Activated T-helper 17 cell treated with anti-CD3 and anti-CD28 coated beads, Interleukin-2, amount 50 U/mL, for 72 hours (primary cell): Measurements from ENCODE around the gene KRTAP10-5. TPM values are rescaled to one million over a fixed set of nuclear protein-coding genes. Genes with fewer than 3 reads are reported as not detected.

Experiments used
- ATAC-seq: fragments of 150-1000 bp; cut with Tn5 transposase; replicated peaks from 2 replicates; pipeline ENCODE4 v1.10.0; 2021; ENCODE audit warnings: mild to moderate bottlenecking, moderate library complexity
- H3K27ac Mint-ChIP-seq: one replicate; pipeline ENCODE4 v1.8.0; 2022; ENCODE audit warnings: mixed read lengths
- H3K27me3 Mint-ChIP-seq: one replicate; pipeline ENCODE4 v1.8.0; 2022; ENCODE audit warnings: mixed read lengths
- H3K36me3 Mint-ChIP-seq: one replicate; pipeline ENCODE4 v1.8.0; 2022; ENCODE audit warnings: low read depth, mild to moderate bottlenecking, mixed read lengths
- H3K4me1 Mint-ChIP-seq: one replicate; pipeline ENCODE4 v1.8.0; 2022; ENCODE audit warnings: mixed read lengths
- H3K4me3 Mint-ChIP-seq: one replicate; pipeline ENCODE4 v1.8.0; 2022; ENCODE audit warnings: mild to moderate bottlenecking, mixed read lengths
- H3K9me3 Mint-ChIP-seq: one replicate; pipeline ENCODE4 v1.8.0; 2022; ENCODE audit warnings: mixed read lengths
- total RNA-seq, 2 donors: library from RNA; stranded (reverse); gene quantifications; one replicate each; pipeline ENCODE4 v1.2.3, GENCODE V29; 2022

The KRTAP10-5 gene
- total RNA-seq, 2 donors from 2014 or later = not detected

DNA sequence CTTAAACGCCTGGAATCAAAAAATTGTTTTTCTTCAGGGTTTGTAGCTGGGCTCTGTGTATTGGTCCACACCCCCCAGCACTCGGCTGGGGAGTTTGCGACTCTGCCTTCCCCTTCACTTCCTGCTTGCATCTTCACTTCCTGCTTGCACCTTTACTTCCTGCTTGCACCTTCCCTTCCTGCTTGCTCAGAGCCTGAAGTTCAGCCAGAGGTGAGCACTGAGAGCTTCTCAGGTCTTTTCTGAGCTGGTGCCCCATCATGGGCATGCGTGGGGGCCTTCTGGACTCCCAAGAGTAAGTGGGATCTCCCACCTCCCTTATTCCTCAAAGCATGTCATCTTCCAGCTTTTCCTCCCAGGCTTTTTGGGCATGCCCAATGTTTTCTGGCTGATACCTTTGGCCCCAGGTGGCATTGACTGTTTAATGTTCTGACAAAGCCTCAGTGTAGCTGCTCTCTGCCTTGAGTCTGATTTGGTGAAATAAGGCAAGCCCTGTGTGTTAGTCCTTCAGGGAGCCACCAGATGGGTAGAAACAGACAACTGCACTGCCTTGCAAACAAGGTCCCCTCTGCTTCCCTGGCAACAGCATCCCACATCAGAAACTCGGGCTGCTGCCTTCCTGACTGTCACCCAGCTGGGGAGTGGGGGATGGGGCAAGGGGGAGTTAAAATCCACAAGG, 32.6 kb downstream of the KRTAP10-5 start:
- Mint-ChIP-seq H3K27me3 (no peaks in the 10 kb centered on the region), H3K4me1 (peaks cover 12% of the 10 kb centered on the region), H3K4me3 (peak overlapping the region; percentile 76), H3K27ac (peak overlapping the region; percentile 98), H3K9me3 (peaks cover 13% of the 10 kb centered on the region), H3K36me3 (no peaks in the 10 kb centered on the region)
- peak; percentile 47 for ATAC-seq

DNA sequence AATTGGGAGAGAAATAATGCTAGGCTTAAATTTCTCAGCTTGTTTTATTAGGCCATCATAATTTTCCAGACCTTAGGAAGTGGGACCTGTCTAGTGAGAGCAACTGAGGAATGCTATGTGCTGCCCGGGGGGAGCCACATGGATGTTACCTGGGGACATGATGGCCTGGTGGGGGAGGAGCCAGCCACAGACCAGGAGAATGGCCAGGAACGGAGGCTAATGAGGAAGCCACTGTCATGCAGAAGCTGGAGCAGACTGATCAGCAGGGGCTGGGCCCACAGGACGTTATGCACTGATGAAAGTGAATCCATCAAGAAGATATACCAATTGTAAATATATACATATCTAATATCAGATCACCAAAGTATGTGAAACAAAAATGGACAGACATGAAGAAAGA, 35.8 kb downstream of the KRTAP10-5 start:
- peaks cover 13% of the 10 kb centered on the region for H3K9me3 Mint-ChIP-seq
- no peak overlapping the region for H3K4me3 Mint-ChIP-seq
- H3K27me3 Mint-ChIP-seq = no peaks in the 10 kb centered on the region
- no peaks in the 10 kb centered on the region for H3K36me3 Mint-ChIP-seq
- no peak for ATAC-seq
- peaks cover 12% of the 10 kb centered on the region for H3K4me1 Mint-ChIP-seq
- no peak overlapping the region for H3K27ac Mint-ChIP-seq

DNA sequence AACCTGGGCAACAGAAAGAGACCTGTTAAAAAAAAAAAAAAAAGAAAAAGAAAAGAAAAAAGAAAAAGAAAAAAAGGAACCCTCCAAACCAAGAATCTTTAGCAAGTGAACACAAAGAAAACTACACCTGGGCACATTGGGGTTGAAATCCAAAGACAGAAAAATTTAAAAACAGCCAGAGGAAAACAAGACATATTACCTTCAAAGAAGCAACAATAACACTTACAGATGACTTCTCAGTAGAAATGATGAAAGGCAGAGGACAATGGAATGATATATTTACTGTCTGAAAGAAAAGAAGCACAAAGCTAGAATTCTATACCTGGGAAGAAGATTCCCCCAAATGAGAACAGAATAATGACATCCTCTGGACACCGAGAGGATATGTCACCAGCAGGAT, 37.7 kb downstream of the KRTAP10-5 start:
- Mint-ChIP-seq H3K27ac (no peak overlapping the region), H3K4me1 (peaks cover 10% of the 10 kb centered on the region), H3K27me3 (no peaks in the 10 kb centered on the region), H3K9me3 (peaks cover 12% of the 10 kb centered on the region), H3K36me3 (no peaks in the 10 kb centered on the region), H3K4me3 (no peak overlapping the region)
- ATAC-seq = no peak

DNA sequence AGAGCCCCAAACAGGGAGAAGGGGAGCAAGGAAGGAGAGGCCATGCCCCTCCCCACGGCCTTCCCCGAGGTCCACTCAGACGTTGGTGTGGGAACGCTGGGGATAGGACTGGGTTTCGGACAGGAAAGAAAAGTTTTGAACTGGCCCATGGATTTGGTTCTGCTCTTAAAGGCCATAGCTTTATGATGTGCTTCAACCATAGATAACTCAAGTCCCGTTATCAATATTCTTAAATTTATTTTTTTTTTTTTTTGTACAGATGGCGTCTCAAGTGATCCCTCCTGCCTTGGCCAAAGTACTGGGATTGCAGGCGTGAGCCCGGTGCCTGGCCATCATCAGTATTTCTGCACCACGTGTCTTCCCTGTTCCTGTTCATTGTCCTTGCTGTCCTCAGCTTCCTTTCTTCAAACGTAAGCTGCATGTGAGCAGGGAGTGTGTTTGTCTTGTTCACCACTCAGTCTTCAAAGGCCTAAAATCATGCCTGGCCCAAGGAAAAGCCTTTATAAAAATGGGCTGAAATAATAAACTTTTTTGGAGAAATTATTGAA, 39.6 kb downstream of the KRTAP10-5 start:
- Mint-ChIP-seq H3K4me3 (no peak overlapping the region), H3K27me3 (no peaks in the 10 kb centered on the region), H3K27ac (no peak overlapping the region), H3K9me3 (no peaks in the 10 kb centered on the region), H3K36me3 (no peaks in the 10 kb centered on the region), H3K4me1 (no peaks in the 10 kb centered on the region)
- no peak for ATAC-seq

DNA sequence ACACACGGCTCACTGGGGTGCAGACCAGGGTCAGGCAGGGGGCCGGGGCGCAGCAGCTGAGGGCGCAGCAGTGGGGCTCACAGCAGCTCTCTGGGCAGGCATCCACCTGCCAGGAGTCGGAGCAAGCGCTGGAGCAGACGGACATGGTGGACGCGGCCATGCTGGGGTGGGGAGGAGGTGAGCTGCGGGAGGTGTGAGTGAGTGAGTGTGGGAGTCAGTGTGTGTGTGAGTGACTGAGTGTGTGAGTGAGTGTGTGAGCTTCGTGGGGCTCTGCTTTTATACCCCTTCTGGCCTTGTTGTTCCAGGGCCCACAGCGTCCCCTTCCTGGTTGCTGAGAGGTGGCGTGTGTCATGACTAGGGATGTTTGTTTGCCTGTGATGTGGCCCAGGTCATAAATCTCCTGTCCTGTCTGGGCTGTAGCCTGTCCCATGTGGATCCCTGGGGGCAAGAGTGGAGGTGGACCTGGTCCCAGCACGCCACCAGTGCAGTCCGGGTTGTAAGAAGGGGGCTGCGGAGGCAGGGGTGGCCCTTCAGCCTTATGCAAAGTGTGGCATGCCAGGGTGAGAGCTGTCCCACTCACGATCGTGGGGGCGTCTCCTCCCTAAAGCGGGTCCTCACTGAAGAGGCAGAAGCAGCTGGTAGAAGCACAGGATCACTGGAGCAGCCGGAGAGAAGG, 40.3 kb downstream of the KRTAP10-5 start, which contains the start of gene KRTAP10-1:
Gene KRTAP10-1, minus strand, starts transcription at position 205 of the 676 bp plus-strand sequence. Its CDS starts 45 bp downstream, at position 160.
- no peaks in the 10 kb centered on the region for H3K9me3 Mint-ChIP-seq
- ATAC-seq = no peak
- no peaks in the 10 kb centered on the region for H3K36me3 Mint-ChIP-seq
- H3K4me1 Mint-ChIP-seq = no peaks in the 10 kb centered on the region
- H3K27ac Mint-ChIP-seq = no peak within 1 kb of the TSS
- H3K4me3 Mint-ChIP-seq = no peak within 1 kb of the TSS
- H3K27me3 Mint-ChIP-seq = no peaks in the 10 kb centered on the region

DNA sequence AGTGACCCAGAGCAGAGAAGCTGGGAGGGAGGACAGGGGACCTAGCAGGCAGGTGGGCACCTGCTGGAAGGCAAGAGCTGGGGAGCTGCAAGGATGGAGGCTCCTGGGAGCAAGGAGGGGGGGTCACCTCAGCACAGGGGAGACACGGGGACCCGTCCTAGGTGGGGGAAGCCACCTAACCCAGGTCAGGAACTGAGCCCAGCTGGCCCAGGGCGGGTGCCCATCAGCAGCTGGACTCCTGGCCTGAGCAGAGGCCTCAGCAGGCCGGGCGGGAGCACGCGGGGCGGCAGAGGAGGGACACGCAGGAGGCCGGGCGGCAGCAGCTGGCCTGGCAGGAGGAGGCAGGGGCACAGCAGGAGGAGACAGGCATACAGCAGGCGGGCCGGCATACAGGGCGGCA, 41.4 kb downstream of the KRTAP10-5 start:
- Mint-ChIP-seq H3K9me3 (no peaks in the 10 kb centered on the region), H3K4me1 (no peaks in the 10 kb centered on the region), H3K36me3 (no peaks in the 10 kb centered on the region), H3K4me3 (no peak overlapping the region), H3K27ac (no peak overlapping the region), H3K27me3 (no peaks in the 10 kb centered on the region)
- no peak for ATAC-seq

DNA sequence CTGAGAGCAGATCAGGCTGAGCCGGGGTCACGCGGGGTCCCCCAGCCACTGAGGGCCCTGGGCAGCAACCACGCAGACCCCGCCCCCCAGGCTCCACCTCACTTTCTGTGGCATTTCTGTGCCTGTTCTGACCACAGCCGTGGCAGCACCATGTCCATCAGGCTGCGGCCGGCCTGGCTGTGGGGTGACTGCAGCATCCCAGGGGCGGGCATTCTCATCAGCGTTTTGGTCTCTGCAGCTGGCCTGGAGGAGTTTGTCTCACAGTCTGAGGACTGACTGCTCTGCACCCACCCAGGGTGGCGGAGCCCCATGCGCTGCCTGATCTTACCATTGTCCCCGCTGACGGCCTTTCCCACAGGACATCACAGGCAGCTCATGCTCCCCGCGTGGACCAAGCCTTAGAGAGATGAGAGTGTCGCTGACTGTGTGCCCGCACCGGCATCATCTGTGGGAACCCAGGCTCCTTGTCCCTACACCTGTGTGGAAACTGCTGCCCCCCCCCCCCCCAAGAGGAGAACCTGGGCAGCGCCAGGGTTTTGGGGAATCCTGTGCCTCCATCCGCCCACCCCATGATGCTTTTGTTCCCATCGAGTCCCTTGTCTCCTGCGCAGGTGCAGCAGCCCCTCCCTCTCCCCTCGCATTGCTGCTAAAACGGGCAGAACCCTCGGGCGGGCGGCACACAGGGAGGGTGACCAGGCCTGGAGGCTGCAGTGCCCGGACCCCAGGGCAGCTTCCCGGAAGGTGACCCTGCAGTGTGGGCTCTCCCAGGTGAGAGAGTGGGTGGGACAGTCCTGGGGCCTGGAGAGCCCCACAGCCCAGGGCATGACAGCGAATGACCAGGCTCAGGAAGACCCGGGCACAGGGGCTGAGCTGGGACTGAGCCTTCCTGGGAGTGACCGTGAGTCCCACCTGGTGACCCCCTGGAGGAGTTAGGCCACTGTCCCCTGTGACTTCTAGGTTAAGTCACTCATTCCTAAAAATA, 42.2 kb downstream of the KRTAP10-5 start:
- Mint-ChIP-seq H3K36me3 (no peaks in the 10 kb centered on the region), H3K27ac (no peak overlapping the region), H3K9me3 (no peaks in the 10 kb centered on the region), H3K4me3 (no peak overlapping the region), H3K4me1 (no peaks in the 10 kb centered on the region), H3K27me3 (no peaks in the 10 kb centered on the region)
- no peak for ATAC-seq

DNA sequence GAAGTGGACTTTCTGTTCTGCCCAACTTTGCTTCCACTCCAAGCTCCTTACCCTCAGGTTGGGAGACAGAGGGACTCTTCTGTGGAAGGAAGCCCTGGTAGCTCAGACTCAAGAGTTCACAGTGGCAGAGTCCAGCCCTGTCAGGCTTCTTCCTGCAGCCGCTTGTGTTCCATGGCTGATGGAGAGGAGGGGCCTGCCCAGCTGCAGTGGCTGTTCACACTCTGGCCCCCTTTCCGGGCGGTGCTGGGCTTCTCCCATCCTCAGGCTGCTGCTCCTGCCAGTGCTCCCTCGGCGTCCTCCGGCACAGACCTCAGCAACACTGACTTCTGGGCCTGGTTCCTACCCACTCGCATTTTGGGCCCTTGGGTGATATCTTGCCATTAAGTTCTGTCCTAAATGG, 44.4 kb downstream of the KRTAP10-5 start:
- H3K4me1 Mint-ChIP-seq = no peaks in the 10 kb centered on the region
- no peak overlapping the region for H3K27ac Mint-ChIP-seq
- H3K36me3 Mint-ChIP-seq = no peaks in the 10 kb centered on the region
- ATAC-seq = no peak
- H3K4me3 Mint-ChIP-seq = no peak overlapping the region
- peaks cover 3% of the 10 kb centered on the region for H3K27me3 Mint-ChIP-seq
- H3K9me3 Mint-ChIP-seq = no peaks in the 10 kb centered on the region

DNA sequence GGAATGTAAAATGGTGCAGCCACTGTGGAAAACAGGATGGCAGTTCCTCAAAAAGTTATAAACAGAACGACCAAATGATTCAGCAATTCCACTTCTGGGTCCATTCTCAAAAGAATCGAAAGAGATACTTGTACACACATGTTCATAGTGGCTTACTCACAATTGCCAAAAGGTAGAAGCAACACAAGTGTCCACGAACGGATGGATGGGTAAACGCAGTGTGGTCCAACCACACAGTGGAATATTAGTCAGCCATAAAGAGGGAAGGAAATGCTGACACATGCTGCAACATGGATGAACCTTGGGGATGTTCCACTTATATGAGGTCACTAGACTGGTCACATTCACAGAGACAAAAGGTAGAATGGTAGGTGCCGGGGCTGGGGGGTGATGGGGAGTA, 45.7 kb downstream of the KRTAP10-5 start:
- Mint-ChIP-seq H3K4me1 (no peaks in the 10 kb centered on the region), H3K36me3 (no peaks in the 10 kb centered on the region), H3K9me3 (no peaks in the 10 kb centered on the region), H3K27ac (no peak overlapping the region), H3K4me3 (no peak overlapping the region), H3K27me3 (peaks cover 8% of the 10 kb centered on the region)
- ATAC-seq = peak; percentile 95

DNA sequence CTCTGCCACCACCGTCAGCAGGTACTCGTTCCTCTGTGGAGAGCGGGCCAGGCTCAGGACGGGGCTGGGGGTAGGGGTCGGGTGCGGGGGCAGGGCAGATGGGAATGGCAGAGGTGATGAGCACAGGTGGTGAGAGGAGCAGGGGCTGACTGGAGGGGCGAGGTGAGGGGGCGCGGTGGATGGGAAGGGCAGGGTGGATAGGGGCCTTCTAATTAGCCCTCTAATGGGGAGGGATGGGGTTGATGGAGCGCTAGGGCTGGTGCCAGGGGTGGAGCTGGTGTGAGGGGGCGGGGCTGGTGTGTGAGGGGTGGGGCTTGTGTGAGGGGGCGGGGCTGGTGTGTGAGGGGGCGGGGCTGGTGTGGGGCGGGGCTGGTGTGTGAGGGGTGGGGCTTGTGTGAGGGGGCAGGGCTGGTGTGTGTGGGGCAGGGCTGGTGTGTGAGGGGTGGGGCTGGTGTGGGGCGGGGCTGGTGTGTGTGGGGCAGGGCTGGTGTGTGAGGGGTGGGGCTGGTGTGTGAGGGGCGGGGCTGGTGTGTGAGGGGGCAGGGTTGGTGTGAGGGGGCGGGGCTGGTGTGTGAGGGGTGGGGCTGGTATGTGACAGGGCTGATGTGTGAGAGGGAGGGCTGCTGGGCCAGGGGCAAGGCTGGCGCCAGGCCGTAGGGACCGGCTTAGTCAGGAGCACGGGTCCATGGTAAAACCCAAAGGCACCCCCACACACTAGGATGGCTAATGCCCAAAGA, 46.3 kb downstream of the KRTAP10-5 start:
- Mint-ChIP-seq H3K27ac (no peak overlapping the region), H3K4me1 (no peaks in the 10 kb centered on the region), H3K27me3 (peaks cover 8% of the 10 kb centered on the region), H3K9me3 (no peaks in the 10 kb centered on the region), H3K36me3 (no peaks in the 10 kb centered on the region), H3K4me3 (no peak overlapping the region)
- peak; percentile 25 for ATAC-seq

DNA sequence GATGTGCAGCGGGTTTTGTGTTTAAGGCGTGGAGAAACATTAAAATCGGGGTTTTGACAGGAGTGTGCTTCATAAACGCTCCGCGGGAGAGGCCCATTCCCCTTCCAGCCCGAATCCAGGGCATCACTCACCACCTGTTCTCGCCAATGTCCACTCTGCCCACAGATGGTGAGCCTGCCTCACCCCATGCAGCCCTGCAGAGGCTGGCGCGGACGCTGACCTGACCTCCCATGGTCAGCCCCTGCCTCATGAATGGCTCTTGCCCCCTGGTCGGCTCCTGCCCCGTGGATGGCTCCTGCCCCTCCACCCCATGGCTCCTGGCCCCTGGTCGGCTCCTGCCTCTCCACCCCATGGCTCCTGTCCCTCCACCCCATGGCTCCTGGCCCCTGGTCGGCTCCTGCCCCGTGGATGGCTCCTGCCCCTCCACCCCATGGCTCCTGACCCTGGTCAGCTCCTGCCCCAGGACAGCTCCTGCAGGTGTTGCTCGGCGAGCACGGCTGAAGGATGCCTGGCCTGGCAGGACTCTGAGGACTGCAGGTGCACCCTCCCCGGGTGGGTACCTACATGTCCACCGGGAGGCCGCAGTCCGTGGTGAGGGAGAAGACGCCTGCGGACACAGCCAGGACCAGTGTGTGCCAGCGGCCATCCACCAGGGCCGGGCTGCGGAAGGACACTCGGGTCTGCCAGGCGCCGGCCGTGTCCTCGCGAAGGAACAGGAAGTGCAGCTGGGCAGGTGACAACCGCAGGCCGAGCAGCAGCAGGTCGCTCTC, 47.1 kb downstream of the KRTAP10-5 start:
- Mint-ChIP-seq H3K4me1 (no peaks in the 10 kb centered on the region), H3K27ac (no peak overlapping the region), H3K27me3 (peaks cover 8% of the 10 kb centered on the region), H3K9me3 (no peaks in the 10 kb centered on the region), H3K4me3 (no peak overlapping the region), H3K36me3 (no peaks in the 10 kb centered on the region)
- ATAC-seq = no peak

DNA sequence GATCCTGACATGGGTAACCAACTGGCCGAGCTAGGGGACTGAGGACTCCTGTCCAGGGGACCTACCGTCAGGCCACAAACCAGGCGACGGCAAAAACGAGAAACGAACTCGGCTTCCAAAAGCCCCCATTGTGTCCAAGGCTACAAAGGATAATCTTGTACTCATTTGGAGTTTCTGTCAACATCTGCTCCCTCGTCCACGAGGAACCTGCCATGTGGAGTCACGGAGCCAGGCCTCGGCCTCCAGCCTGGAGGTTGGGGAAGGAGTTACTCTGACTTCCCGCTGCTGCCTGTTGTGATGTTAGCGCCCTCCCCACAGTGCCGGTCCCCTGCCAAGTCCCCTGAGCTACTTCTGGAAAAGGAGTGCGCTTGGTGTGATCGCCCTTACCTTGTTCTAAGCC, 47.7 kb downstream of the KRTAP10-5 start:
- ATAC-seq = no peak
- peaks cover 8% of the 10 kb centered on the region for H3K27me3 Mint-ChIP-seq
- H3K27ac Mint-ChIP-seq = no peak overlapping the region
- H3K36me3 Mint-ChIP-seq = no peaks in the 10 kb centered on the region
- H3K4me3 Mint-ChIP-seq = no peak overlapping the region
- no peaks in the 10 kb centered on the region for H3K9me3 Mint-ChIP-seq
- no peaks in the 10 kb centered on the region for H3K4me1 Mint-ChIP-seq
